A673 (cell line): ENCODE data around the gene TSSK6. TPM values are rescaled to one million over a fixed set of nuclear protein-coding genes. Genes with fewer than 3 reads are reported as not detected.

Experiments used
- BruUV-seq: library from RNA; stranded (reverse); fragments of 400-500 nt; replicated peaks from 2 replicates; lab custom pipeline; 2021; lab: Mats Ljungman, UMichigan
- CTCF ChIA-PET: fragments of 300-600 bp; sonication (Branson Sonifier 250); formaldehyde crosslinking; loops from one replicate; lab custom pipeline; 2022; ENCODE audit warnings: antibody characterized with exemption; lab: Charles Lee
- POLR2A ChIA-PET: fragments of 300-600 bp; sonication (Branson Sonifier 250); formaldehyde crosslinking; loops from one replicate; lab custom pipeline; 2022; ENCODE audit warnings: antibody characterized with exemption; ENCODE audit not compliant: low non-redundant PET; lab: Charles Lee
- DNase-seq: peaks from one replicate; pipeline ENCODE4 v3.0.0-alpha.2; 2015; ENCODE audit warnings: low spot score
- H3K27ac ChIP-seq: fragments of 200-600 bp; sonication (generic); 2 replicates; pipeline ENCODE4 v1.5.1; 2016; ENCODE audit warnings: mixed run types, low read depth, mild to moderate bottlenecking, mixed read lengths, antibody characterized with exemption, low read length; ENCODE audit not compliant: poor library complexity, severe bottlenecking
- H3K27me3 ChIP-seq: fragments of 200-600 bp; sonication (generic); replicated peaks from 2 replicates; pipeline ENCODE4 v1.6.1; 2017; ENCODE audit warnings: mixed run types, low read depth, mild to moderate bottlenecking, mixed read lengths, antibody characterized with exemption, low read length; ENCODE audit not compliant: insufficient read depth, poor library complexity
- H3K36me3 ChIP-seq: fragments of 200-600 bp; sonication (generic); 2 replicates; pipeline ENCODE4 v1.6.1; 2016; ENCODE audit warnings: mixed run types, mild to moderate bottlenecking, mixed read lengths, antibody characterized with exemption, low read length; ENCODE audit not compliant: insufficient read depth, poor library complexity, severe bottlenecking
- H3K4me1 ChIP-seq: fragments of 200-600 bp; sonication (generic); 2 replicates; pipeline ENCODE4 v1.6.1; 2017; ENCODE audit warnings: mixed run types, mild to moderate bottlenecking, mixed read lengths, antibody characterized with exemption, low read length; ENCODE audit not compliant: insufficient read depth, poor library complexity, severe bottlenecking
- H3K4me3 ChIP-seq: fragments of 200-600 bp; sonication (generic); 2 replicates; pipeline ENCODE4 v1.5.1; 2016; ENCODE audit warnings: low read depth, mixed run types, mild to moderate bottlenecking, mixed read lengths, low read length; ENCODE audit not compliant: poor library complexity, severe bottlenecking
- H3K9me3 ChIP-seq: fragments of 200-600 bp; sonication (generic); 2 replicates; pipeline ENCODE4 v1.6.1; 2016; ENCODE audit warnings: mixed run types, low read depth, mild to moderate bottlenecking, mixed read lengths, antibody characterized with exemption, low read length; ENCODE audit not compliant: poor library complexity, severe bottlenecking
- CTCF ChIP-seq: fragments of 300-800, 200-600 bp; sonication (generic); conservative IDR thresholded peaks from 2 replicates; pipeline ENCODE4 v1.5.1; 2017; ENCODE audit warnings: low read depth, mild to moderate bottlenecking, antibody characterized with exemption, low read length, moderate library complexity, mixed read lengths
- EZH2 ChIP-seq: fragments of 200-600 bp; sonication (generic); IDR thresholded peaks from 2 replicates; pipeline ENCODE4 v1.6.1; 2017; ENCODE audit warnings: borderline replicate concordance, low read depth, mild to moderate bottlenecking, mixed read lengths, antibody characterized with exemption, low read length; ENCODE audit not compliant: poor library complexity, severe bottlenecking
- intact Hi-C: fragments of 100-400 bp; cut with micrococcal nuclease; formaldehyde crosslinking; loops from one replicate; pipeline ENCODE4 v1.10.0; 2022; ENCODE audit not compliant: unreplicated experiment
- total RNA-seq: library from RNA; stranded (reverse); gene quantifications from 2 replicates; pipeline ENCODE4 v1.2.3, GENCODE V29; 2021

Gene TSSK6
- total RNA-seq, 1 experiment from 2014 or later = 2.5 TPM

DNA sequence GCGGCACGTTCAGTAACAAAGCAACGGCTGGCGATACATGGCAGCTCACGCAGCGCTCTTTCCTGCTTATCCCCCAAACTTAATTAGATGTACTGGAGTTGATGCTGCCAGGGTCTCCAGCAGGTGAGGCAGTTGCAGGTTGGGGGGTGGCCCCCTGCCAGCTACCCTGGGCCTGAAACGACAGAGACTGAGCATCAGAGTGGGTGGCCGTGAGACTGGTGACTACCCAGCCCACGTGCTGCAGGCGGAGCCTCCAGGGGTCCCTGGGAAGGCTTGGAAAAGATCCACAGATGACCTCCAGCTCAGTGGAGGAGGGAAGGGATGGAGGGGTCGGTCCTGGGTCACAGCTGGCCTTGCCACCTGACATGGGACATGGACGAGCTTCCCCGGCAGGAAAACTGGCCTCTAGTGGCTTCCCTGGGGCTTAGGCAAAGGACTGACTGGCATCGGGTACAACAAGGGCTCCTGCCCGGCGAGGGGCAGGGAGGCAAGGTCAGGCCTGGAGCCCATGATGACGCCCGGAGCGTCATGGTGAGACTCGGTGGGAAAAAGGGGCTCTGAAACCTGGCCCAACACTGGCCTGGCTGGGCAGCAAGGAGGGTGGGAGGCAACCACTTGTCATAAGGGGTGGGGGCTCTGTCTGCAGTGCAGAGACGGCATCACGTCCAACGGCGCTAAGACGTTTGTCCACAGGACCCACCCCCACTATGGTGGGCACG is 46.8 kb upstream of the TSSK6 start:
- POLR2A ChIA-PET = no interaction called here
- no peak for TF ChIP-seq CTCF
- no peak for TF ChIP-seq EZH2
- Histone ChIP-seq H3K4me3 (no peak overlapping the region), H3K4me1 (no peaks in the 10 kb centered on the region), H3K27me3 (no peaks in the 10 kb centered on the region), H3K9me3 (no peaks in the 10 kb centered on the region), H3K36me3 (no peaks in the 10 kb centered on the region), H3K27ac (no peak overlapping the region)
- BruUV-seq = no TSS peak
- DNase-seq = no peak
- CTCF ChIA-PET = no interaction called here
- intact Hi-C loops = no loop called here

DNA sequence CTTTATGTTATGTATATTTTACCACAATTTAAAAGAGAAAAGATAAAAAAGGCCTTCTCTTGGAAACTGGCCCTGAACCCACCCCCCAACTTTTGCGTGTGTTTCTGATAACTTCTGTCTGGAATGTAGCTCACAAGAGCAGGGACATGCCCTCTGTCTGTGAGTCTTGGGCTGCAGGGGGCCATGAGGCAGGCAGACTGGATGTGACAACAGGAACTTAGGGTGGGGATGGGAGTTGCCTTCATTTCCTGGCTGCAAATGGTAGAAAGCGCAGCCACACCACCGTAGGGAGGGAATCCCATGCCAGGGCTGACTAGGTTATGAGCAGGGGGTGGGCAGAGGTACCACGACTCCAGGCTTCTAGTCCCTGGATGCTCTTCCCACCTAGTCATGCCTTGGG is 44.6 kb upstream of the TSSK6 start:
- no peak overlapping the region for H3K27ac ChIP-seq
- ChIA-PET POLR2A (no interaction called here), CTCF (no interaction called here)
- no TSS peak for BruUV-seq
- H3K4me3 ChIP-seq = no peak overlapping the region
- intact Hi-C loops = no loop called here
- no peaks in the 10 kb centered on the region for H3K4me1 ChIP-seq
- no peaks in the 10 kb centered on the region for H3K9me3 ChIP-seq
- TF ChIP-seq EZH2 (no peak), CTCF (no peak)
- no peak for DNase-seq
- no peaks in the 10 kb centered on the region for H3K27me3 ChIP-seq
- H3K36me3 ChIP-seq = no peaks in the 10 kb centered on the region

DNA sequence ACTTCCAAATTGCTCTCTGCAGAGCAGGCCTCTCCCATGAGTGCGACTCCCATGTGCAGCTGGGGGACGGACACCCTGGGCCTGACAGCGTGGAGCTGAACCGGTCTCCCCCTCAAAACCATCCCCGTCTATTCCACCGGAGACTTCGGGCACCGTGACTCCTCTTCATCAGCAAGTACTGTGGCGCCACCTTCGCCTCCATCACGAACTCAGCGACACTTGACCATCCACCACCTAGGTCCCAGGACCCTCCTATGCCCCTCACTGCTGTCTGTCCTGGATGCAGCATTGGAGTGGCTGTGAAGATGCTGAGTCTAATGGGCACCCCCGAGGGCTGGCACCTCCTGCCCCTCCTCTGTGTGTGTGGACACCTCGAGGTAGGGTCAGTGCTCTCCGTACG is 43.3 kb upstream of the TSSK6 start:
- no peaks in the 10 kb centered on the region for H3K36me3 ChIP-seq
- H3K9me3 ChIP-seq = no peaks in the 10 kb centered on the region
- no peaks in the 10 kb centered on the region for H3K27me3 ChIP-seq
- CTCF ChIA-PET = interaction anchor here (0.6 kb wide), 1 partner anchor 16 kb away, joined by 7 read pairs; no protein-coding TSS in a partner anchor
- BruUV-seq = no TSS peak
- H3K4me3 ChIP-seq = no peak overlapping the region
- intact Hi-C loops = no loop called here
- POLR2A ChIA-PET = interaction anchor here (0.5 kb wide), 1 partner anchor 156 kb away, joined by 3 read pairs; no protein-coding TSS in a partner anchor
- H3K27ac ChIP-seq = no peak overlapping the region
- TF ChIP-seq CTCF (no peak), EZH2 (no peak)
- H3K4me1 ChIP-seq = no peaks in the 10 kb centered on the region
- no peak for DNase-seq
